DMS 273 (cell line): ENCODE results near the gene TTC17.

ENCODE experiments used
- DNase-seq: peaks from one replicate; lab custom pipeline; 2025; ENCODE audit not compliant: unreplicated experiment; lab: John Stamatoyannopoulos, UW

The TTC17 gene

DNA sequence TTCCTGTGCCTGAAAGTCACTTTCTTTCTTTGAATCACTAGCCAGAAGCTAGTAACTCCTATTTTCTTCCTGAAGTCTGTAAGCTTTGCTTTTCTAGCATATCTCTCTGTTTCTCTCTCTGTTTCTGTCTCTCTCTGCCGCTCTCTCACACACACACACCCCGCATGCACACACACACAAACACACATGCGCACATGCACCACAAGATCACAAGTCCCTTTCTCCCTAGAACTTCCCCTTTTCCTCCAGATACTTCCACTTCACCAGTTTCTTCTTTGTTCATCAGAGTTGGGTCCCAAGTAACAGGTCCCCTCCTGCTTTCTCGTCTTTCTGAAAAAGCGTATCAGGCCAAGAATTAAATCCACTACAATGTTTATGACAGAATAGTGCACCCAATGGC, 173.3 kb downstream of the TTC17 start:
- DNase-seq = no peak

DNA sequence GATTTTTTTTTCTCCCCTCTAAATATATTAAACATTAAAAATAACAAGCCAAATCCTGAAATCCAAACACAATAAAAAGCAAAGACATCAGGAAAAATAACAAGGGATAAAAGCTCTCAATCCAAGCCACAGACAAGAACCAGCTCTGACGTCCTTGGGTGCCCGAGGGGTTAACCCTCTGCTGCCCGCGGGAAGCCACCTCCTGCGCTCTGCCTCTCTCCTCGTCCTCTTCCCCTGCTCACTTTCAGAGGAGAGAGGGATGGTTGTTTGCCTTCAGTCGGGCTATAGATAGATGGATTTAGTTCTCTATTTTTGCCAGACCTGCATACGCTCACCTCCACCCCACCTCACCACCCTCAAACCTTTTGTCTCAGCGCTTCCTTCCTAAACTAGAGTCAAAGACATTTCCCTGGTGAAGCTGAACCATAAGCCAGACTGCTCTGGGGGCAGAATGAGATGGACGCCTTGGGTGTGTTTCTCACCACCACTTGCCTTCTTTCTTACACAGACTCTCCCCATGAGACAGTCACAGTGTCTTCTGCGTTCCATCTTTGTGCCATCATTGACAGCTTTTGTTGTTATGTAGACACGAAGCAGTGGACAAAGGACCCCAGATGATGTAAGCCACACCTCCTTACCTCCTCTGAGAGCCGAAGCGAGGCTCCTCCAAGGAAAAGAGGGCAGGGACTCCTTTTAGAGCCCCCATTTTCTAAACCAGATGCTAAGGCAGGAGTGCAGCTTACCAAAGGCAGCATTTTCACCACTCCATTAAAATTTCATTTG, 179.3 kb downstream of the TTC17 start:
- no peak for DNase-seq

DNA sequence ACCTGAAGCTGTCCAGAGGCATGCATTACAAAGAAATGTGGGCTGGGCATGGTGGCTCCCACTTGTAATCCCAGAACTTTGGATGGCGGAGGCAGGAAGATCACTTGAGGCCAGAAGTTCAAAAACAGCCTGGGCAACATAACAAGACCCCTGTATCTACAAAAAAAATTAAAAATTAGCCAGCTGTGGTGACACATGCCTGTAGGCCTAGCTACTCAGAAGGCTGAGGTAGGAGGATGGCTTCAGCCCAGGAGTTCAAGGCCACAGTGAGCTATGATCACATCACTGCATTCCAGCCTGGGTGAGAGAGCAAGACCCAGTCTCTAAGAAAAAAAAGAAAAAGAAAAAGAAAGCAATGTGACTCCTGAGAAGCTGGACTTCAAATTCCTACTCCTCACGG, 183.3 kb downstream of the TTC17 start:
- no peak for DNase-seq

DNA sequence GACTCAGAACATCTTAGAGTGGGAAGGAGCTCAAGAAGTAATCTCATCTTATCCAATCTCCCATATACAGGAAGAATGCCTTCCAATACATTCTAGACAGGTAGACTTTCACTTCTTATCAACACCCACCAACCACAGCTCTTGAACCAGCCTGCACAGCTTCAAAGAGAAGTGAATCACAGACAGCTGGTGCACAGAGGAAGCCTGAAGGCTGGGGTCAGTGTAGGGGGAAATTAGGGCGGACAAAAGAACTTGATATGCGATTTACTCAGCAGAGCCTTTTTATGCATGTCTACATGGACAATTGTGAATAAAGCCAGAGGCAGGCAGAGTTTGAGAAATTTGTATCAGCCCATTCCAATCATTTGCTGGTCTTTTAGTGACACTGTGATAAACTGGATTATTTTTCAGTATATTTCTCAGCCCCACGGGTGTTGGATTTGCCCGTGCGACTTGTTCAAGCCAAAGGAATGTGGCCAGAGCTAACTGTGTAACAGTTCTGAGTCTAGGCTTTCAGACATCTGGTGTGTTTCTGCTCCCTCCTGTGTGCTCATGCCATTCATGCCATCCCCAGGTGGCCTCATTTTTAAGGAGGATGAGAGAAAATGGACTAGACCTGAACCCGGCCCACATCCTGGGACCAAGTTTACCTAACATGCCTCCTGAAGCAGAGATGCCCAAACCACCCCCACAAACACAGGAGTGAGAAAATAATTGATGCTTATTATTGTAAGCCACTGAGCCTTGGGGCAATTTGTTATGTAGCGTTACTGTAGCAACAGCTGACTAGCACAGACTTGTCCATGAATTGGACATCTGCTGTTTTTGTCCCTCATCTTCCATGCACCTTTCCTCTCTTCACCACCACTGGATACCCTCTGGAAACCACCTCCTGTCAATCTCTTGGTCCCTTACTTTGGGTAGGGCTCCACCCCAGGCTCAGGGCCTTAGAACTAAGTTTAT, 184.3 kb downstream of the TTC17 start:
- DNase-seq = peak; percentile 4
